Loucy (cell line): Measurements from ENCODE around the gene OR14A16.

Source experiments
- H2AFZ ChIP-seq: fragments of 200-600 bp; sonication (generic); 2 replicates; pipeline ENCODE4 v1.6.0; 2016; ENCODE audit warnings: antibody characterized with exemption, mild to moderate bottlenecking, low read length, moderate library complexity
- H3F3A ChIP-seq: fragments of 200-600 bp; 2 replicates; pipeline ENCODE4 v1.6.0; 2016; ENCODE audit warnings: antibody characterized with exemption, low read depth, mild to moderate bottlenecking
- H3K27me3 ChIP-seq: fragments of 200-600 bp; sonication (generic); 2 replicates; pipeline ENCODE4 v1.6.1; 2014; ENCODE audit warnings: low read length, mild to moderate bottlenecking; ENCODE audit not compliant: insufficient read depth, poor library complexity, severe bottlenecking
- H3K36me3 ChIP-seq: fragments of 200-600 bp; sonication (generic); 2 replicates; pipeline ENCODE4 v1.6.1; 2016; ENCODE audit warnings: low read length; ENCODE audit not compliant: insufficient read depth
- H3K4me1 ChIP-seq: fragments of 200-600 bp; sonication (generic); 2 replicates; pipeline ENCODE4 v1.5.1; 2014; ENCODE audit warnings: low read length, mild to moderate bottlenecking; ENCODE audit not compliant: insufficient read depth, poor library complexity, severe bottlenecking
- H3K4me2 ChIP-seq: fragments of 200-600 bp; sonication (generic); 2 replicates; pipeline ENCODE4 v1.6.0; 2014; ENCODE audit warnings: antibody characterized with exemption, low read length, low read depth, mild to moderate bottlenecking; ENCODE audit not compliant: poor library complexity, severe bottlenecking
- H3K4me3 ChIP-seq: fragments of 200-600 bp; sonication (generic); 2 replicates; pipeline ENCODE4 v1.5.1; 2014; ENCODE audit warnings: low read length, mild to moderate bottlenecking, mixed read lengths; ENCODE audit not compliant: poor library complexity, severe bottlenecking
- H3K79me2 ChIP-seq: fragments of 200-600 bp; sonication (generic); 2 replicates; pipeline ENCODE4 v1.6.1; 2014; ENCODE audit warnings: low read length; ENCODE audit not compliant: insufficient read depth
- H3K9ac ChIP-seq: fragments of 200-600 bp; sonication (generic); 2 replicates; pipeline ENCODE4 v1.6.0; 2014; ENCODE audit warnings: mild to moderate bottlenecking, low read depth, low read length, moderate library complexity; ENCODE audit not compliant: poor library complexity, severe bottlenecking
- H3K9me2 ChIP-seq: fragments of 200-600 bp; sonication (generic); replicated peaks from 2 replicates; pipeline ENCODE4 v1.6.1; 2016; ENCODE audit warnings: low read depth, low read length, mixed read lengths
- H3K9me3 ChIP-seq: fragments of 200-600 bp; sonication (generic); 2 replicates; pipeline ENCODE4 v1.6.1; 2014; ENCODE audit warnings: mild to moderate bottlenecking, antibody characterized with exemption, low read length, low read depth; ENCODE audit not compliant: insufficient read depth
- H4K20me1 ChIP-seq: fragments of 200-600 bp; sonication (generic); 2 replicates; pipeline ENCODE4 v1.6.0; 2014; ENCODE audit warnings: antibody characterized with exemption, low read length, mild to moderate bottlenecking; ENCODE audit not compliant: insufficient read depth, poor library complexity, severe bottlenecking
- CTCF ChIP-seq: fragments of 200-600 bp; sonication (generic); conservative IDR thresholded peaks from 2 replicates; pipeline ENCODE4 v1.5.1; 2014; ENCODE audit warnings: mild to moderate bottlenecking, antibody characterized with exemption, low read length
- EZH2phosphoT487 ChIP-seq: fragments of 200-600 bp; IDR thresholded peaks from 2 replicates; pipeline ENCODE4 v1.6.1; 2018; ENCODE audit warnings: antibody characterized with exemption, mild to moderate bottlenecking, moderate library complexity, borderline replicate concordance

Gene OR14A16

DNA sequence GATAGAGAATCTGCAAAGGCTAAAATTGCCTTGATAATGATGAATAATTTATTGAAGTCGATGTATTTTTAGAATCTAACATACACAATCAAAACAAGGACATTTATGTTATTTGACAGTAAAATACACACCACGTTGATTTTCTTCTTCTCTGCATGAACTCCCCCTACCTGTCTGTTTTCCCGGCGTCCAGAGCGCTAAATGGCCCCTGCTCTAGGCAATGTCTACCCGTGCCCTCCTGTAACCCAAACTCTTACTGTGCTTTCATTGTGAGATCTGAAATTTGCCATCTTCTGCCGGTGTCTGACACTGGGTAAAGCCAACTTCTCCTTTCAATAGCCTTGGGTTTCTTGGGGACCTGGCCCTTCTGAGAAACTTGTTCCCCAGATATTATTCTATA lies 24.4 kb upstream of the OR14A16 start:
- H3K27me3 ChIP-seq = no peaks in the 10 kb centered on the region
- no peaks in the 10 kb centered on the region for H3K9me2 ChIP-seq
- H4K20me1 ChIP-seq = no peaks in the 10 kb centered on the region
- no peaks in the 10 kb centered on the region for H3K36me3 ChIP-seq
- no peak overlapping the region for H2AFZ ChIP-seq
- no peaks in the 10 kb centered on the region for H3K4me1 ChIP-seq
- H3K9me3 ChIP-seq = no peaks in the 10 kb centered on the region; the same call in 1 of the 2 replicates
- no peak overlapping the region for H3K9ac ChIP-seq
- H3K79me2 ChIP-seq = no peaks in the 10 kb centered on the region
- no peaks in the 10 kb centered on the region for H3F3A ChIP-seq
- TF ChIP-seq EZH2phosphoT487 (no peak), CTCF (no peak)
- no peak overlapping the region for H3K4me3 ChIP-seq
- H3K4me2 ChIP-seq = no peak overlapping the region

DNA sequence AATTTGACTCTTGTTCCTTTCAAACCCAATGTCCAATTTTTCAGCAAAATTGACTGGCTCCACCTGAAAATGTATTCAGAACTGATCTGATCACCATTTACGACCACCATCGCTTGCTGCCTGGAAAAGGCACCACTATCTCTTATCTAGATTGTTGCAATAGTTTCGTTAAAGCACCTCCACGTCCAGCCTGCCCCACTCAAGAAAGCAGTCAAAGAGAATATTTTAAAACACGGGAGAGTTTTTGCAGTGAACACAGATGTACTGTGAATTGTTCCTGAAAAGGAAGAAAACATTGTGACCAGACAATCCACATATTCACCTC lies 21.7 kb upstream of the OR14A16 start:
- no peak overlapping the region for H3K4me2 ChIP-seq
- H4K20me1 ChIP-seq = no peaks in the 10 kb centered on the region
- H3K4me3 ChIP-seq = no peak overlapping the region
- H3K79me2 ChIP-seq = no peaks in the 10 kb centered on the region
- H3K9me3 ChIP-seq = no peaks in the 10 kb centered on the region
- no peaks in the 10 kb centered on the region for H3K36me3 ChIP-seq
- H3K4me1 ChIP-seq = no peaks in the 10 kb centered on the region
- H3K9me2 ChIP-seq = no peaks in the 10 kb centered on the region
- H3K27me3 ChIP-seq = no peaks in the 10 kb centered on the region
- no peak overlapping the region for H3K9ac ChIP-seq
- TF ChIP-seq CTCF = no peak
- no peak for TF ChIP-seq EZH2phosphoT487
- no peaks in the 10 kb centered on the region for H3F3A ChIP-seq
- H2AFZ ChIP-seq = no peak overlapping the region

GRCh38 chr1:247845011-247845692 lies 21.2 kb upstream of the OR14A16 start:
- Histone ChIP-seq H3K79me2 (no peaks in the 10 kb centered on the region), H2AFZ (no peak overlapping the region), H3F3A (no peaks in the 10 kb centered on the region), H3K4me1 (no peaks in the 10 kb centered on the region), H4K20me1 (no peaks in the 10 kb centered on the region), H3K36me3 (no peaks in the 10 kb centered on the region), H3K9ac (no peak overlapping the region), H3K4me2 (no peak overlapping the region), H3K27me3 (no peaks in the 10 kb centered on the region), H3K9me3 (no peaks in the 10 kb centered on the region), H3K4me3 (no peak overlapping the region), H3K9me2 (no peaks in the 10 kb centered on the region)
- TF ChIP-seq EZH2phosphoT487 (no peak), CTCF (no peak)
